GM18907 (cell line): Measurements from ENCODE around the gene LRP5.
"Not testable (repeated sequence)": the region's sequence is repeated elsewhere in the genome, so short reads cannot be mapped to it uniquely, and the experiment has no call there.

ENCODE experiments used
- ATAC-seq: cut with Tn5 transposase; IDR thresholded peaks from one replicate; pipeline ENCODE4 v1.9.1; 2021; ENCODE audit warnings: mild to moderate bottlenecking, moderate library complexity; ENCODE audit not compliant: unreplicated experiment

Gene LRP5

GRCh38 chr11:68328374-68329091 lies 16.1 kb downstream of the LRP5 start:
- no peak for ATAC-seq

GRCh38 chr11:68329536-68329935 lies 17.1 kb downstream of the LRP5 start:
- ATAC-seq: no peak

- no peak for ATAC-seq
Measured at GRCh38 chr11:68329978-68330699, 17.7 kb downstream of the LRP5 start.

DNA sequence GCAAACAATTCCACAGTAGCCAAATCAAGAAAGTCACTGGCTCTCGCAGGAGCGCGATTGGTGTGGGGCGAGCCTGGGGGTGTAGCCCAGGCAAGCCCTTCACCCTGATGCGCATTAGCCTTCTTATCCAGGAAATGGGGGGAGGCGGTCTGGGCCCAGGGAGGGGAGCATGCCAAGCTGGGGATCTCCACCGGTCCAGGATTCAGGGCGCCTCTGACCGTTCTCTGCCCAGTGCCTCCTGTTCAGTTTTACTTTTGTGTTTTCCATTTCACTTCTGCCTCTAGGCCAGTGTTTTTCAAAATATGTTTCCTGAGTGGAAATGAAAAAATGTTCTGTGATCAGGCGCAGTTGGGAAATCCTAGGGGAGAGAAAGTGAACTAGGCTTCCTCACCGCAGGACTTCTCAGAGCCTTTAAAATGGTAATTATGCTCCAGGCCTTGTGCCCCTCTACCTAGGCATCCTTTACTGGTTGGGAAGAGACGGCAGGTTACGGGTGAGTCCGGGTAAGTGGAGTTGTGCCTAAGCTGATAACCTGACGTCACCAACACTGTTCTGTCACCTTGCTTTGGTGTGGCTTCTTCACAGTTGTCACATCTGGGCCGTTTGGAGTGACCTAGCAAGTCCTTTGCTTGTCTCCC lies 18.4 kb downstream of the LRP5 start:
- no peak for ATAC-seq

DNA sequence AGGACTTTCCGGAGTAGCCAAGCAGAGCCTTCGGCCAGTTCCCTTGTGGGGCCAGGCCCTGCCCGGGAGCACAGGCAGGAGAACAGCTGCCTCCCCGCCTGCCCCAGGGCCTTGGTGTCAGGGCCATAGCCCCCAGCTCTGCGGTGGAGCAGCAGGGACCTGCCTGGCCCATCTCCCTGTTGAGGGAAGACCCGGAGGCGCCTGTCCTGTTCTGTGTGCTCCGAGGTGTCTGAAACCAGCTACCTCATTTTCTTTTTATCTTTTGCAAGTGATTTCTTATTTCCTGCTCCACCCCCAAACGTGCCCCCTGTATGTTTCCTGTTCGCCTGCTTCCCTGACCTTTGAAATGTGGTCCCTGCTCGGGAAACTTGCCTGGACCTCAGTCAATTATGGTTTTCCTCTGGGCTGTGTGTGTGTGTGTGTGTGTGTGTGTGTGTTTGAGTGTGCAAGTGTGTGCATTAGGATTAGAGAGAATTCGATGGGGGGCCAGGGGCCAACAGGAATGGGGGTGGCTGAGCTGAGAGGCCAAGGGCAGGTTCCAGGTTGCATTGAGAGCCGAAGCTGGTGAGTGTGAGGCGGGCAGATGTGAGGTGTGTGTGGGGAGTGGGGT lies 19.1 kb downstream of the LRP5 start:
- no peak for ATAC-seq

- no peak for ATAC-seq
Measured at GRCh38 chr11:68332186-68332585, 19.8 kb downstream of the LRP5 start.

DNA sequence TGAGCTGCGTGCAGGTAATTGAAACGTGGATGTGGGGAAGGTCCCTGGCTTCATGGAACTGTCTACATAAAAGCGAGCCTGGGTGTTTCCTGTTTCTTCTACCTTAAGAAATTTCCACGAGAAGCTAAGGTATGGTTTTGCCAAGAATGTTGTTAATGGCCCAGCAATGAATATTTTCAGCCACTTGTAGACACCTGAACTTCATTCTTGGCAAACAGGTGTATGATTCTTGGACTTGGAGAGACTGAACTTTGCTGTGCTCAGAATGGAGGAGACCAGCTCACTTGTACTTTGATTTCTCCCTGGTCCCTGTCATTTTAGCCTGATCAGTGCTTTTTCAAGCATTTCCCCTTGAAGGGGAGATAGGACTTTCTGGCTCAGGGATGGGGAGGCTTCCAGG lies 20.8 kb downstream of the LRP5 start:
- ATAC-seq: no peak

DNA sequence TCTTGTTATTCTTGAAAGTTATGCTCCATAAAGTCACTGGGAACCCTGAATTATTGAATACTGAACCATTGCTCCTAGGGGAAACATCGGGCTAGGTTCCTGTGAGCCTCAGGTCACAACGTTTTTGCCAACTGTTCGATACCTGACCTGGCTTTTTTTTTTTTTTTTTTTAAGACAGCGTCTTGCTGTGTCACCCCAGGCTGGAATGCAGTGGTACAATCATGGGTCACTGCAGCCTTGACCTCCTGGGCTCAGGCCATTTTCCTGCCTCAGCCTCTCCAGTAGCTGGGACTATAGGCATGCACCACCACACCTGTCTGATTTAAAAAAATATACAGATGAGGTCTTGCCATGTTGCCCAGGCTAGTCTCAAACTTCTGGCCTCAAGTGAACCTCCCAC lies 22.5 kb downstream of the LRP5 start:
- ATAC-seq: no peak

DNA sequence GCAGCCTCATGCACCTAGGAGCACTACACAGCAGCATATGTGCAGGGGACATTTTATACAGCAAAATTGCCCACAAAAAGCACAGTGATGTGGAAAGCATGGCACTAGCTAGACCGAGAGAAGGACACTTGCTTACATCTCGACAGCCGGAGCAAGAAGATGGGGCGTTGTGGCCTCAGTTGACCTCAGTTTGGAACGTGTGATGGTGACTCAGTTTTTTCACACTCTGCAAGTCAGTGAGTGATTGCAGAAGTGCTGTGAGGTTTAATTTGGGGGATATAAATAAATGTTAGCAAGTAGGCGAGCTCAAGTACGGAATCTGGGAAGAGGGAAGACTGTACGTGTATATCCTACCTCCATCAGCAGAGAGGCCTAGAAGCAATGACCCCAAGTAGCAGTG lies 23.3 kb downstream of the LRP5 start:
- ATAC-seq: no peak

DNA sequence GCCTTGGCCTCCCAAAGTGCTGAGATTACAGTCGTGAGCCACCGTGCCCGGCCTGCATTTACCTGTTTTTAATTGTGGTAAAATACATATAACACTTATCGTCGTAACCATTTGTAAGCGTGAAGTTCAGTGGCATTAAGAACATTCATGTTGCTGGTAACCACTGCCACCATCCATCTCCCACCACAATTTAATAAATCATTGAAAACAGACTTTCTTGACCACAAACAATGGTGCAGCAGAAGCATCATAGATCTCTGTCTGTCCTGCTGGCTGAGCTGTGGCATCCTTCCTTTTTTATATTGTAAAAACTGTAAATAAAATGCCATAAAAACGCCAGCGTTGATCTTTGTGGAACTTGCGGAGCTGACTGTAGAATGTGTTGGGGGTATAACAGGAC lies 24.3 kb downstream of the LRP5 start:
- ATAC-seq: no peak

DNA sequence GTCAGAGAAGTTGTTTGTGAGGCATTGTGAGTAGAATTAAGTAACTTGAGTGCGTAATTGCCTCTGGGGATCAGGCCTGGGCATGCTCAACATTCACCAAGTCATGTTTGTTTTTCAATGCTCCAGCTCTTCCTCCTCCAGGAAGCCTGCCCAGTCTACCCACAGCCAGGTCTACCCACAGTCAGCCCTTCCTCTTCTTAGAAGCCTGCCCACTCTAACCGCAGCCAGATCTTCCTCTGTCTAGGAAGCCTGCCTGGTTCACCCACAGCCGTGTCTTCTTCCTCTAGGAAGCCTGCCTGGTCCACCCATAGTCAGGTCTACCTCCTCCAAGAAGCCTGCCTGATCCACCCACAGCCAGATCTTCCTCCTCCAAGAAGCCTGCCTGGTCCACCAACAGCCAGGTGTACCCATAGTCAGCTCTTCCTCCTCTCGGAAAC lies 25.0 kb downstream of the LRP5 start:
- ATAC-seq: no peak

GRCh38 chr11:68338051-68338780 lies 25.8 kb downstream of the LRP5 start:
- no peak for ATAC-seq

DNA sequence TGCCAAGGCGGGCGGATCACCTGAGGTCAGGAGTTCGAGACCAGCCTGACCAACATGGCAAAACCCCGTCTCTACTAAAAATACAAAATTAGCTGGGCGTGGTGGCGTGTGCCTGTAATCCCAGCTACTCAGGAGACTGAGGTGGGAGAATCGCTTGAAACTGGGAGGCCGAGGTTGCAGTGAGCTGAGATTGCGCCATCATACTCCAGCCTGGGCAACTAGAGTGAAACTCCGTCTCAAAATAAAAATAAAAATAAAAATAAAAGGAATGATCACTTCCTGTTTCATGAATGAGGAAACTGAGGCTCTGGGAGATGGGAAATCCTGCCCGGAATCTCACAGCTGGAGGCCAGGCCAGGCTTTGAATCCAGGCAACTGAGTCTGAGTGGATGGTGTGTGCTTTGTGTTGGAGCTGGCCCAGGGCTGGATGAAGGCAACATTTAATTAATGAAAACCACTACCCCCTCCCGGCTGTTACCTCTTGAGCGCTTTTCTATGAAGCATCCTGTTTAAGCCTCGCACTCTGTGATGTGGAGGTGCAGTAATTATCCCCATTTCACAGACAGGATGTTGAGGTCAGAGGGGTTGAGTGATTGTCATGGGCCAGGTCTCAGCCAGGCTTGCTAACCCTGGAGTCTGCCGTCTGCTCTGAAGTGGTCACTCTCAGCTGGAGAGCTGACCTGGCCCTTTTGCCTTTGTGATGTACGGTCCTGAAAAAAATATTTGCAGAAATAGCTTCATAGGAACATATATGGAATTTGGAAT lies 27.8 kb downstream of the LRP5 start:
- ATAC-seq: no peak

DNA sequence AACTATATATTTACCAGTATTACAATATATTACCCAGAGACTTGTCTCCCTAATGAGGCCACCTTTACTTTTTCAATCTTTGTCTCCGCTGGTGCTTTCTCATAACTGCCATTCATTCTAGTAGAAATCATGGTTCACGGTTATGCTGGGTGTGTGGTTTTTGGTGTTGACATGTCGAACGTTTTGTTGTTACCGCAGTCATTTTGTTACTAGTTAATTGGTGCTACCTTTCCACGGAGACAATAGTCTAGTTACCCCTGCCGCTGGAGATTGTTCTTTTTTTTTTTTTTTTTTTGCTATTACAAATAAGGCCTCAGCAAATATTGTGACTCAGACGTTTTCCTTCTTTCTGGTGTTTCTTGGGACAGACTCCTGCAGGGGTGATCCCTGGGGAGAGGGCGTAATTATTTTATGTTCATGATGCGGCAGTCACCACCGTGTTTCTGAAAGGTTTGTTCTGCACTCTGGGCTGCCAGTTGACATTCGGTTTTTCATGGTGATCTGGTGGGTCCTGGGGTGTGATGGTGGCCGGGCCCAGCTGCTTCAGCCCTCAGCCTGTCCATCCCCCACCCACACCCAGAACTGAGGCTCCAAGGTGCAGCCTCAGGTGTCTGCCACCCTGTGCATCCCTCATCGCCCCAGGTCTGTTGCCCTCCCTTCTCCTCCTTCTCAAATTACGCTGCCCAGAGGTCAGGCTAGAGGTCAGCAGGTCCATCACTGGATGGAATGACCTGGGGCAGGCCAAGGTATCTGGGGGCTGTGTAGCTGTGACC lies 28.6 kb downstream of the LRP5 start:
- ATAC-seq: no peak

DNA sequence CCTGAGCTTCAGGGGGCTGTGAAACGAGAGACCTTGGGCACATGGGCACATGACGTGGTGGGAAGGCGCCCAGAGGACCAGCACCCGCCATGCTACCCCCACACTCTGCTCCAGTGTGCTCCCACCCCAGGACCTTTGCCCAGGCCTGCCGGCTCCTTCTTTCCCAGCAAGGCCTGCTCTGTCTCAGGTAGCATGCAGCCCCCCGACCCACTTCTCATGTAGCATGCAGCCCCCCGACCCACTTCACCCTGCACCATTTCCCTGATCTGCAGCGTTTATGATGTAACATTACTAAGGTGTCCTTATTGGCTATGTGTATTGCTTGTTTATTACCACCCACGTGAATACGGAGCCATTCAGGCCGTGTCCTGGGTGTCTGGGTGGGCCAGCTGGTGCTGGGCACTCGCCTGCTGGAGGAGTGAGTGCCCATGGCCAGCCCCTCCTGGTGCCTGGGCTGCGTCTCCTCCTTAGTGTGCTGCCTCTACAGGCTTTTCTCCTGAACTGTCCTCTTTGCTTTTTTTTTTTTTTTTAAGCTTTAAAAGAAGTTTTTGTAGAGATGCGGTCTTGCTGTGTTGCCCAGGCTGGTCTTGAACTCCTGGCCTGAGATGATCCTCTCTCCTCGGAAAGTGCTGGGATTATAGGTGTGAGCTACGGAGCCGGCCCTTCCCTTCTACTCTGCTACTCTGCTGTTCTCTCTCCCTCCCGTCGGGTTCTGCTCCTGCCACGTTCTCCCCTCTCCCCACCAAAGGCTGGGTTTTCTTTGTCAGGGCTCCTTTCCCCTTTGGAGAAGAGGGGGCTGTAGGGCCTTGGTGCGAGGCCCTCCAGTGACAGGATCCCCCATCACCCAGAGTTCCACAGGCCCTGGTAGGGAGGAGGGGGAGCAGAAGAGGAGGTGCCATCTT lies 29.4 kb downstream of the LRP5 start:
- ATAC-seq: no peak

GRCh38 chr11:68342459-68343158 lies 30.2 kb downstream of the LRP5 start:
- no peak for ATAC-seq

DNA sequence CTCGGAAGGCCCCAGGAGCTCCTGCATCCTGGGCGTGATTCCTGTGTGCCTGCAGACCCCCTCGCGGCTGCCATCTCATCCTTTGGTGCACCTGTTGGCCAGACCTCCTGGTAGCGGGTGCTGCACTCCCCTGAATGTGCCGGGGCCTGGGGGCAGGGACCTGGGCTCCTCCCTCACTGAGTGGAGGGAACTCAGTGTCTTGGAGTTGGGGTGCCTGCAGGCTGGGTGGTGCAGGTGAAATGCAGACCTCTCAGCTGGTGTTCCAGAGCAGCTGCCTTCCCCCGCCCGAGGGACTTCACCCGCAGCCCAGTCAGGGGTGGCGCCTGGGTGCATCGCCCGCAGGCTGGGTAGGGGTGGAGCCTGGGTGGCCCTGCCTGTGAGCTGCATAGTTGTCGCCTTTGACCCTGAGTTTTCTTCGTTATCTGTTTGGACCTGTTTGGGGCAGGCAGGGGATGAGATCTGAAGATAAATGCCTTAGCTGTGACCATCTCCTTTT lies 31.4 kb downstream of the LRP5 start:
- no peak for ATAC-seq

- not testable (repeated sequence) for ATAC-seq
Measured at GRCh38 chr11:68344821-68345220, 32.4 kb downstream of the LRP5 start.
